Measurements from ENCODE around the gene RIF1. TPM values are rescaled to one million over a fixed set of nuclear protein-coding genes. Genes with fewer than 3 reads are reported as not detected.

Gene RIF1
- total and polyA plus RNA-seq, 2 experiments from 2014 or later = 13.7 to 24.9 TPM

DNA sequence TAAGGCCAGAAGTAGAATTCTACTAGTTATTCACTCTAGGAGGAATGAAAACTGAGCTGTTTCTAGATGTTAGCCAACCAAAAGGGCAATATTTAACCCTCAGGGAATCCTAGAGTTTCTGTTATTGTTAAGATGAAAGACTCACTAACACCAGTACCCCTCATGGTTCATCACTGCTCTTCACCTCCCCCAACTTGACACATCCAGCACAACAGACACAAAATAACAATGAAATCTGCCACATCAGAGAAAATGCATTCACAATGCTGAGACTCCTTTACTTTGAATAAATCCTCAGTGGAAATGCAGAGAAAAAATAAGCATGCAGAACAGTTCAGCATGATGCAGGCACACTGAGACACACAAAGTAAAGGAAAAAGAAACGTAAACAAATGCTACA lies 111.3 kb downstream of the RIF1 start:
- Histone ChIP-seq H3K27ac (no peak overlapping the region), H3K4me1 (ENCODE audit: low read depth) (no peaks in the 10 kb centered on the region), H3K36me3 (no peaks in the 10 kb centered on the region), H3K4me3 (no peak overlapping the region), H3K27me3 (no peaks in the 10 kb centered on the region), H3K9me3 (ENCODE audit: low read depth) (no peaks in the 10 kb centered on the region)
- TF ChIP-seq CTCF (IDR thresholded peaks at IDR 0.05; ENCODE audit: low read depth, low read length) = no peak
- no peak for DNase-seq (ENCODE audit: low read depth in 1 of 2, low spot score in 1 of 2)

DNA sequence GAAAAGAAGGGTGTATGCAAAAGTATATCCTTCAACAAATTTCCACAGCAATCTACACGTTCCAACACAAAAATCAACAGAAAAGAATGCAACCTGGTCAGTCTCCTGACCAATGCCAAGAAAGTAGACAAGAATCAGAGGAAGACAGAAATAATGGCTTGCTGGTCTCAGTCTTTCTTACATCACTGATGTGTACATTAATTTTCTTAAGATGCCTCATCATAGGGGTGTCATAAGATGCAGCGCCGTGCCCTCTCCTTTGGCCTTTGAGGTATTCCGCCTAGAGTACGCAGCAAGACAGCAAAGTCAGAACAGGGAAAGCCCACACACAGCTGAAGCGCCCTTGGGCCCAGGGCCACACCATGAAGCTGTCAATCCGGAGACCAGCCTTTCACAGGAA lies 112.9 kb downstream of the RIF1 start:
- Histone ChIP-seq H3K4me3 (no peak overlapping the region), H3K4me1 (ENCODE audit: low read depth) (no peaks in the 10 kb centered on the region), H3K27me3 (no peaks in the 10 kb centered on the region), H3K27ac (no peak overlapping the region), H3K36me3 (no peaks in the 10 kb centered on the region), H3K9me3 (ENCODE audit: low read depth) (no peaks in the 10 kb centered on the region)
- DNase-seq (ENCODE audit: low read depth in 1 of 2, low spot score in 1 of 2) = no peak
- TF ChIP-seq CTCF (IDR thresholded peaks at IDR 0.05; ENCODE audit: low read depth, low read length) = no peak

DNA sequence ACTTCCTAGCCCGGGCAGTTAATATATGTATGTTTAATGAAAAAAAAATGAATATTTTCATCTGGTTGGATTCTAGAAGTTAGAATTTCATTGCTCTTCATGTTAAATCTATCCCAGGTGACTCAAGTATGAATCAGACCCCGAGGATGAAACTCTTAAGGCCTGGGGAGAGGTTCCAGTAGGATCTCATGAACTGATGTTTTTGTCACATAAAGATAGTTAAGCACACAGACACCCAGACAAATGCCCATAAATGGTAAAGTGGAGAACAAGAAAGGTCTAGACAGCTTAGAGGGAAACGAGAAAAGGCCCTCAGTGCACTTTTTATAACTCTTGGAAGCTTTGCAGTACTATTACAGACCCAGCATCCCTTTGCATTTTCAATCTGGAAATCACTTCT lies 114.1 kb downstream of the RIF1 start:
- Histone ChIP-seq H3K27me3 (no peaks in the 10 kb centered on the region), H3K4me3 (no peak overlapping the region), H3K36me3 (no peaks in the 10 kb centered on the region), H3K4me1 (ENCODE audit: low read depth) (no peaks in the 10 kb centered on the region), H3K27ac (no peak overlapping the region), H3K9me3 (ENCODE audit: low read depth) (no peaks in the 10 kb centered on the region)
- no peak for DNase-seq (ENCODE audit: low read depth in 1 of 2, low spot score in 1 of 2)
- TF ChIP-seq CTCF (IDR thresholded peaks at IDR 0.05; ENCODE audit: low read depth, low read length) = no peak

GRCh38 chr2:151525821-151526373 lies 116.2 kb downstream of the RIF1 start:
- H3K27me3 ChIP-seq = no peaks in the 10 kb centered on the region
- no peak for DNase-seq (ENCODE audit: low read depth in 1 of 2, low spot score in 1 of 2)
- H3K36me3 ChIP-seq = no peaks in the 10 kb centered on the region
- H3K9me3 ChIP-seq (ENCODE audit: low read depth) = no peaks in the 10 kb centered on the region
- H3K4me3 ChIP-seq = no peak overlapping the region
- no peak overlapping the region for H3K27ac ChIP-seq
- no peaks in the 10 kb centered on the region for H3K4me1 ChIP-seq (ENCODE audit: low read depth)
- no peak for TF ChIP-seq CTCF (IDR thresholded peaks at IDR 0.05; ENCODE audit: low read depth, low read length)

DNA sequence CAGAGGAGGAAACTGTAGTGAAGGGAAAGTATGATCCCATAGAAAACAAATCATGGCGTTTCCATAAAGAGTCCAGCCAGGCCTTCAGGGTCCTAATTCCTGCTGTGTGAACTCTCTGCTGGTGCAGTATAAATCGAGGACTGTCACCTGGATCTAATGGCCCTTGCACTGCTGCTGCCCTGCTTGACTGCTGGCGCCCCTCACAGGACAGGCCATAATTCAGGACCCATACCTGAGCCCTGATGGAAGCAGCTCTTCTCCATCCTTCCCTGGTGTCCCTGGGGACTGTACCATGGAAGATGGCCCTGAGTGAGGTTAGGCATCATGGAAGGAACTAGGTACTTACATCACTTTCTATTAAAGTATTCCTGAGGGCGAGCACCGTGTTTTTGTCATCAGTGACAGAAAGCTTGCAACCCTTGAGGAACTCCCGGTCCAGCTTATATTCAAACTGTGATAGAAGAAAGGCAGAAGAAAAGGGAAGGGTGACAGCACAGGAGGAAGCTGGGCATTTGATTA lies 116.9 kb downstream of the RIF1 start:
- H3K9me3 ChIP-seq (ENCODE audit: low read depth) = no peaks in the 10 kb centered on the region
- DNase-seq (ENCODE audit: low read depth in 1 of 2, low spot score in 1 of 2) = no peak
- H3K4me1 ChIP-seq (ENCODE audit: low read depth) = no peaks in the 10 kb centered on the region
- no peak overlapping the region for H3K27ac ChIP-seq
- no peak for TF ChIP-seq CTCF (IDR thresholded peaks at IDR 0.05; ENCODE audit: low read depth, low read length)
- no peaks in the 10 kb centered on the region for H3K36me3 ChIP-seq
- H3K27me3 ChIP-seq = no peaks in the 10 kb centered on the region
- no peak overlapping the region for H3K4me3 ChIP-seq

Other genes starting within 250 kb of the RIF1 start
- gene RBM43, start 148.0 kb upstream of the RIF1 start, total RNA-seq = 0.39 and 1.4 TPM in 2 replicates
- 0.10 and 1.4 TPM in 2 replicates for gene RBM43, start 148.0 kb upstream of the RIF1 start, polyA plus RNA-seq
- gene NMI, start 120.2 kb upstream of the RIF1 start, total RNA-seq = 0.24 TPM in 1 of 2 replicates, not detected in the other
- gene NMI, start 120.2 kb upstream of the RIF1 start, polyA plus RNA-seq = 0.18 and 1.2 TPM in 2 replicates
- gene TNFAIP6, start 52.3 kb upstream of the RIF1 start, total RNA-seq = not detected in 2 replicates
- not detected in 2 replicates for gene TNFAIP6, start 52.3 kb upstream of the RIF1 start, polyA plus RNA-seq

Measured in cardiac muscle cell (in vitro differentiated cells and primary cell).